HEK293 (cell line): Measurements from ENCODE around the gene KCNQ1.

Source experiments
- CTCF ChIP-seq: fragments of 450-650 bp; formaldehyde crosslinking; IDR thresholded peaks from 2 replicates; pipeline ENCODE4 v1.5.1; 2016; ENCODE audit warnings: missing biosample characterization, missing genetic modification characterization
- PBX3 ChIP-seq: sonication (generic); formaldehyde crosslinking; IDR thresholded peaks from 2 replicates; pipeline ENCODE4 v1.8.1; 2022; ENCODE audit warnings: mild to moderate bottlenecking, moderate library complexity, missing genetic modification reagents
- PRDM6 ChIP-seq: fragments of 450-650 bp; formaldehyde crosslinking; IDR thresholded peaks from 2 replicates; pipeline ENCODE4 v1.5.1; 2017; ENCODE audit warnings: missing biosample characterization, missing genetic modification characterization
- RBAK ChIP-seq: fragments of 450-650 bp; formaldehyde crosslinking; IDR thresholded peaks from 2 replicates; pipeline ENCODE4 v1.5.1; 2016; ENCODE audit warnings: missing biosample characterization, missing genetic modification characterization
- REST ChIP-seq: fragments of 450-650 bp; formaldehyde crosslinking; IDR thresholded peaks from 2 replicates; pipeline ENCODE4 v1.5.1; 2016; ENCODE audit warnings: missing biosample characterization, missing genetic modification characterization
- ZBTB17 ChIP-seq: fragments of 450-650 bp; formaldehyde crosslinking; IDR thresholded peaks from 2 replicates; pipeline ENCODE4 v1.5.1; 2016; ENCODE audit warnings: missing biosample characterization, missing genetic modification characterization
- ZBTB7A ChIP-seq: fragments of 450-650 bp; formaldehyde crosslinking; IDR thresholded peaks from 2 replicates; pipeline ENCODE4 v1.5.1; 2016; ENCODE audit warnings: low read depth, missing biosample characterization, missing genetic modification characterization
- ZNF610 ChIP-seq: fragments of 450-650 bp; formaldehyde crosslinking; IDR thresholded peaks from 2 replicates; pipeline ENCODE4 v1.5.1; 2016; ENCODE audit warnings: missing biosample characterization, missing genetic modification characterization, borderline replicate concordance
- ZSCAN16 ChIP-seq: fragments of 450-650 bp; formaldehyde crosslinking; IDR thresholded peaks from 2 replicates; pipeline ENCODE4 v1.5.1; 2016; ENCODE audit warnings: missing biosample characterization, missing genetic modification characterization
- ZSCAN30 ChIP-seq: fragments of 450-650 bp; IDR thresholded peaks from 2 replicates; pipeline ENCODE4 v1.5.1; 2018; ENCODE audit warnings: missing biosample characterization, mild to moderate bottlenecking, missing genetic modification characterization, moderate library complexity
- TF ChIP-seq, protein P1 (sequence below): fragments of 450-650 bp; formaldehyde crosslinking; IDR thresholded peaks from 2 replicates; pipeline ENCODE4 v1.5.1; 2016; ENCODE audit warnings: missing biosample characterization, missing genetic modification characterization
- TF ChIP-seq, protein P2 (sequence below): fragments of 450-650 bp; formaldehyde crosslinking; IDR thresholded peaks from 2 replicates; pipeline ENCODE4 v1.5.1; 2017; ENCODE audit warnings: missing biosample characterization, missing genetic modification characterization

DNA sequence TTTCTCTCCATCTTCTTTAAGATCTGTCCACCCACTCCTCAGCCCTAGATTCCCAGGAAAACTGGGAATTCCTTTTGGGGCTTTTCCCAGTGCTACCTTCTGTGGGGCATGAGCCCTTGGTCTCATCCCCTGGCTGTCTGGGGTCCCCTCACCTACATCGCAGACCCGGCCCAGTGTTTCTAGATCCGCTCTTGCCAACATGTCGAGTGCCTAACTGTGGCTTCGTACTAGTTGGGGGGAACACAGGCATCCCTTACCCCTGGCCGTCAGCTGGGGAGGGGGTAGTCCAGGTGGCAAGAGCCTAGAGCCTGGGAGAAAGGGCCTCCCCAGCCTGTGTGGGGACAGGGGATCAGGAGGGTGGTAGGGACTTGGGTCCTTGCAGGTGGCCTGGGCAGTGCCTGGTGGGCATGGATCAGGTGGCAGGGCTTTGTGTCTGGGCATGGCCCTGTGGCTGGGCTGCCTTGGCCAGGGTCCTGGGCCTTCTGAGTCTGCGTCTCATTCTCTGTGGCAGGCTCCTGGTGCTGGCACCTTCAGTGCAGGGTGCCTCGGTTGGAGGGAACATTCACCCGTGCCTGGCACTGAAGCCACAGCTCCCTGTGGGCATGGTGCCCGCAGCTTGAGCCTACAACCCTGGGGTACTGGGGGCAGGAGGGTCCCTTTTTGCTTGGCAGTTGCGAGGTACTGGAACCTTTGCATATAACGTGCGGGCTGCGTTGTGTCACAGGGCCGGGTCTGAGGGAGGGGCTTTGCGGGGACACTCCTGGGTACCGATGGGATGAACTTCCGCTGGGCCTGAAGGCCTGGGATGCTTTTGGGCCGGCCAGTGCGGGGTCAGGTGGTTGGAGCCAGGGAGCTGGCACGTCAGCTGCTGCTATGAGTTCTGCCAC is 4.1 kb downstream of the KCNQ1 start:
- TF ChIP-seq CTCF (tag by site-specific recombination) (no peak), ZSCAN16 (tag by site-specific recombination) (no peak), ZNF610 (tag by site-specific recombination) (no peak), PBX3 (no peak), ZSCAN30 (tag by site-specific recombination) (no peak), REST (tag by site-specific recombination) (no peak), RBAK (tag by site-specific recombination) (no peak), ZBTB17 (tag by site-specific recombination) (no peak), PRDM6 (tag by site-specific recombination) (no peak), ZBTB7A (tag by site-specific recombination) (no peak)
- TF ChIP-seq, protein P1, sequence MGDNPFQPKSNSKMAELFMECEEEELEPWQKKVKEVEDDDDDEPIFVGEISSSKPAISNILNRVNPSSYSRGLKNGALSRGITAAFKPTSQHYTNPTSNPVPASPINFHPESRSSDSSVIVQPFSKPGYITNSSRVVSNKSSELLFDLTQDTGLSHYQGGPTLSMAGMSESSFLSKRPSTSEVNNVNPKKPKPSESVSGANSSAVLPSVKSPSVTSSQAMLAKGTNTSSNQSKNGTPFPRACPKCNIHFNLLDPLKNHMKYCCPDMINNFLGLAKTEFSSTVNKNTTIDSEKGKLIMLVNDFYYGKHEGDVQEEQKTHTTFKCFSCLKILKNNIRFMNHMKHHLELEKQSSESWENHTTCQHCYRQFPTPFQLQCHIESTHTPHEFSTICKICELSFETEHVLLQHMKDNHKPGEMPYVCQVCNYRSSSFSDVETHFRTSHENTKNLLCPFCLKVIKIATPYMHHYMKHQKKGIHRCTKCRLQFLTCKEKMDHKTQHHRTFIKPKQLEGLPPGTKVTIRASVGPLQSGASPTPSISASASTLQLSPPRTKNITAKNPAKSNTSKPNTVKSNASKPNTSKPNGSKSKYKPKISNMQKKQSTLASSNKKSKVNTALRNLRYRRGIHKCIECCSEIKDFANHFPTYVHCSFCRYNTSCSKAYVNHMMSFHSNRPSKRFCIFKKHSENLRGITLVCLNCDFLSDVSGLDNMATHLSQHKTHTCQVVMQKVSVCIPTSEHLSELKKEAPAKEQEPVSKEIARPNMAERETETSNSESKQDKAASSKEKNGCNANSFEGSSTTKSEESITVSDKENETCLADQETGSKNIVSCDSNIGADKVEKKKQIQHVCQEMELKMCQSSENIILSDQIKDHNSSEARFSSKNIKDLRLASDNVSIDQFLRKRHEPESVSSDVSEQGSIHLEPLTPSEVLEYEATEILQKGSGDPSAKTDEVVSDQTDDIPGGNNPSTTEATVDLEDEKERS = no peak
- TF ChIP-seq, protein P2, sequence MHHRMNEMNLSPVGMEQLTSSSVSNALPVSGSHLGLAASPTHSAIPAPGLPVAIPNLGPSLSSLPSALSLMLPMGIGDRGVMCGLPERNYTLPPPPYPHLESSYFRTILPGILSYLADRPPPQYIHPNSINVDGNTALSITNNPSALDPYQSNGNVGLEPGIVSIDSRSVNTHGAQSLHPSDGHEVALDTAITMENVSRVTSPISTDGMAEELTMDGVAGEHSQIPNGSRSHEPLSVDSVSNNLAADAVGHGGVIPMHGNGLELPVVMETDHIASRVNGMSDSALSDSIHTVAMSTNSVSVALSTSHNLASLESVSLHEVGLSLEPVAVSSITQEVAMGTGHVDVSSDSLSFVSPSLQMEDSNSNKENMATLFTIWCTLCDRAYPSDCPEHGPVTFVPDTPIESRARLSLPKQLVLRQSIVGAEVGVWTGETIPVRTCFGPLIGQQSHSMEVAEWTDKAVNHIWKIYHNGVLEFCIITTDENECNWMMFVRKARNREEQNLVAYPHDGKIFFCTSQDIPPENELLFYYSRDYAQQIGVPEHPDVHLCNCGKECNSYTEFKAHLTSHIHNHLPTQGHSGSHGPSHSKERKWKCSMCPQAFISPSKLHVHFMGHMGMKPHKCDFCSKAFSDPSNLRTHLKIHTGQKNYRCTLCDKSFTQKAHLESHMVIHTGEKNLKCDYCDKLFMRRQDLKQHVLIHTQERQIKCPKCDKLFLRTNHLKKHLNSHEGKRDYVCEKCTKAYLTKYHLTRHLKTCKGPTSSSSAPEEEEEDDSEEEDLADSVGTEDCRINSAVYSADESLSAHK (tag by site-specific recombination) = no peak
